ENCODE results near the gene DISC1. TPM values are rescaled to one million over a fixed set of nuclear protein-coding genes. Genes with fewer than 3 reads are reported as not detected.
A peak's percentile ranks its signal among the peaks of the same experiment; 100 is the strongest.

The DISC1 gene
- total RNA-seq, 2 donors from 2014 or later: 8.0 to 9.4 TPM

DNA sequence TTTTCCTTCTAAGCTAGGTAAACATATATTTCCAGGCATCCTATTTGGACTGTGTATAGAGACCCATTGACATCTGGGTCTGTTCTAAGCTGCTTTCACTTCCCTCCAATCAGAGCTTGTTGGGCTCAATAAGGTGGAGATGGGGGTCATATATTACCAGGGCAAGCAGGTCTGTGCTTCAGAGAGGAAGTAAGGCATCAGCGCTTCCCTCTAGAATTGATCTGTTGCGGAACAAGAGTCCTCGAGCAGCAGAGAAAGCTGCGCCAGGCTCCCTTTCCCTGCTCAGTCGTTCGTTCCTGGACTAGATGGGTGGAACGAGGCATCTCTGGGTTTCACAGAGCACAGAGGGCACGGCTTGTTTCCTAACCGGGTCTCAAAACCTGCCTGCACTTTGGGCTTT, 63.5 kb downstream of the DISC1 start:
- Mint-ChIP-seq H3K4me3 (no peak overlapping the region), H3K4me1 (peaks cover 20% of the 10 kb centered on the region), H3K27ac (peak overlapping the region; percentile 26), H3K9me3 (peaks cover 32% of the 10 kb centered on the region), H3K36me3 (ENCODE audit: low read depth) (peaks cover 20% of the 10 kb centered on the region), H3K27me3 (ENCODE audit: insufficient read depth) (no peaks in the 10 kb centered on the region)
- DNase-seq: no peak
- Histone ChIP-seq H3K9ac (ENCODE audit: extremely low read depth, low read length, poor library complexity, severe bottlenecking) (no peak overlapping the region), H3K4me3 (ENCODE audit: low read length) (no peak overlapping the region), H3K36me3 (ENCODE audit: control insufficient read depth, insufficient read depth, low read length) (no peaks in the 10 kb centered on the region), H3K27me3 (ENCODE audit: control insufficient read depth, insufficient read depth, low read length, poor library complexity, severe bottlenecking) (no peaks in the 10 kb centered on the region), H3K27ac (ENCODE audit: low read depth, low read length) (no peak overlapping the region), H3K4me1 (ENCODE audit: control insufficient read depth, insufficient read depth, low read length) (peaks cover 7% of the 10 kb centered on the region), H3K9me3 (ENCODE audit: control insufficient read depth, low read length) (peaks cover 34% of the 10 kb centered on the region)
- TF ChIP-seq CTCF (conservative IDR thresholded peaks at IDR 0.05): no peak
- 87% methylated on average over 8 to 9 of the region's 9 CpGs for WGBS, 2 experiments (ENCODE audit: insufficient coverage in 1 of 2, insufficient read length in 1 of 2)

DNA sequence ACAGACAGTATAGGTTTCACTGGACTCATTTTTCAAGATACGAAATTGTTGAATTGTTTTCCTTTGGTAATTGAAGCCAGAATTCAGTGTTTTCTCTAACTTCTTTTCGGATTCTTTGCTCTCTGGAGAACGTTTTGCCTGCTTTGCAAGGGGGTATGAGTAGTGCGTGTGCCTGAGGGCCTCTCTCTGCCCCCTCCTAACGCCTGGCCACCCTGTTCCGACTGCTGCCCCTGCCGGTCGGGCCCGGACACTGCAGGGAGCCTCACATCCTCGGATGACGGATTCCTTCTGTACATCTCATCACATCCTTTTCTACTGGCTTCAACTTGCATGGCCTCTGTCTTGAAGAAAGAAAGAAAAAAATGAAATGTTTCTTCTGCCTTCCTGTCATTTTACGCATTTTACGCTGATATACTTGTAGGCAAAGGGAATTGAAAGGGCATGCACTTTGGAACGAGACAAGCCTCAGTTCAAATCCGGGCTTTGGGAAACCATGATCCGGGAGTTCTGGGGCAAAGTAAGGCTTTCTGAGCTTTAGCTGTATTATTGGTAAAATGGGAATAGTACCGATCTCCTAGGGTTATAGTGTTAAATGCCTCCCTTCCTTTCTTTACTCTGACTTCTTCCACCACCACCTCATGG, 65.1 kb downstream of the DISC1 start:
- Mint-ChIP-seq H3K9me3 (peaks cover 15% of the 10 kb centered on the region), H3K4me1 (peaks cover 23% of the 10 kb centered on the region), H3K27me3 (ENCODE audit: insufficient read depth) (no peaks in the 10 kb centered on the region), H3K4me3 (no peak overlapping the region), H3K36me3 (ENCODE audit: low read depth) (peaks cover 16% of the 10 kb centered on the region), H3K27ac (peak overlapping the region; percentile 48)
- no peak overlapping the region for H3K27ac ChIP-seq (ENCODE audit: low read depth, low read length)
- TF ChIP-seq CTCF (conservative IDR thresholded peaks at IDR 0.05): peak; percentile 93
- DNase-seq: peak; percentile 90
- peaks cover 21% of the 10 kb centered on the region for H3K9me3 ChIP-seq (ENCODE audit: control insufficient read depth, low read length)
- peaks cover 7% of the 10 kb centered on the region for H3K4me1 ChIP-seq (ENCODE audit: control insufficient read depth, insufficient read depth, low read length)
- H3K4me3 ChIP-seq (ENCODE audit: low read length): no peak overlapping the region
- H3K27me3 ChIP-seq (ENCODE audit: control insufficient read depth, insufficient read depth, low read length, poor library complexity, severe bottlenecking): no peaks in the 10 kb centered on the region
- no peaks in the 10 kb centered on the region for H3K36me3 ChIP-seq (ENCODE audit: control insufficient read depth, insufficient read depth, low read length)
- WGBS, 2 experiments (ENCODE audit: insufficient coverage in 1 of 2, insufficient read length in 1 of 2): 66 to 79% methylated on average over 9 to 16 of the region's 17 CpGs
- no peak overlapping the region for H3K9ac ChIP-seq (ENCODE audit: extremely low read depth, low read length, poor library complexity, severe bottlenecking)

DNA sequence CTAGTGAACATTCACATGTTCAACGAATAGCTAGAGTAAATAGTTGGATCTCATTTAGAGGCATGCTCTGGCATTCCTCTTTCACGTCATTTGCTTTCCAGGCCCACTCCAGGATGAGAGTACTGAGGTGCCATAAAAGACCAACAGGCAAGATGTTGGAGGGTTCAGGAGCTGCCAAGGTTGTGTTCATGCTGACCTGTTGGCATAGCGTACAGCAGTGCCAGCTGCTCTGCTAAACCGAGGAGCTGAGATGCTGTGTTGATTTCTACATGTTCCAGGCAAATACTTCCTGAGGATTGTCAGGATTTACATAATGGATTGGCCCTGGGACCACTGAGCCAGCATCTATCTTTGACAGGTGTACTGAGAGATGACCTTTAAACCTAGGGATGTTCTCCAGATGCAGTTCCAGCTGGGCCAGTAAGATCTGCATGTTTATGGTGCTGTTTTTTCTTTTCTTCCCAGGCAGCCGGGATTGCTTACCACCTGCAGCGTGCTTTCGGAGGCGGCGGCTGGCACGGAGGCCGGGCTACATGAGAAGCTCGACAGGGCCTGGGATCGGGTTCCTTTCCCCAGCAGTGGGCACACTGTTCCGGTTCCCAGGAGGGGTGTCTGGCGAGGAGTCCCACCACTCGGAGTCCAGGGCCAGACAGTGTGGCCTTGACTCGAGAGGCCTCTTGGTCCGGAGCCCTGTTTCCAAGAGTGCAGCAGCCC, 66.9 kb downstream of the DISC1 start:
- no peaks in the 10 kb centered on the region for H3K27me3 ChIP-seq (ENCODE audit: control insufficient read depth, insufficient read depth, low read length, poor library complexity, severe bottlenecking)
- no peaks in the 10 kb centered on the region for H3K36me3 ChIP-seq (ENCODE audit: control insufficient read depth, insufficient read depth, low read length)
- no peak overlapping the region for H3K4me3 ChIP-seq (ENCODE audit: low read length)
- H3K9me3 Mint-ChIP-seq: no peaks in the 10 kb centered on the region
- no peak overlapping the region for H3K27ac ChIP-seq (ENCODE audit: low read depth, low read length)
- H3K27ac Mint-ChIP-seq: no peak overlapping the region
- no peak for TF ChIP-seq CTCF (conservative IDR thresholded peaks at IDR 0.05)
- no peaks in the 10 kb centered on the region for H3K27me3 Mint-ChIP-seq (ENCODE audit: insufficient read depth)
- H3K9ac ChIP-seq (ENCODE audit: extremely low read depth, low read length, poor library complexity, severe bottlenecking): no peak overlapping the region
- H3K4me3 Mint-ChIP-seq: no peak overlapping the region
- 93 to 97% methylated on average over 16 to 18 of the region's 18 CpGs for WGBS, 2 experiments (ENCODE audit: insufficient coverage in 1 of 2, insufficient read length in 1 of 2)
- peaks cover 7% of the 10 kb centered on the region for H3K9me3 ChIP-seq (ENCODE audit: control insufficient read depth, low read length)
- peaks cover 7% of the 10 kb centered on the region for H3K4me1 ChIP-seq (ENCODE audit: control insufficient read depth, insufficient read depth, low read length)
- H3K36me3 Mint-ChIP-seq (ENCODE audit: low read depth): peaks cover 5% of the 10 kb centered on the region
- no peak for DNase-seq
- H3K4me1 Mint-ChIP-seq: peaks cover 23% of the 10 kb centered on the region
